ENCODE measurements around the gene DDX41. TPM values are rescaled to one million over a fixed set of nuclear protein-coding genes. Genes with fewer than 3 reads are reported as not detected.
"Not testable (repeated sequence)": the region's sequence is repeated elsewhere in the genome, so short reads cannot be mapped to it uniquely, and the experiment has no call there.

The DDX41 gene
- total RNA-seq, 1 donor from 2014 or later: 30.1 TPM

DNA sequence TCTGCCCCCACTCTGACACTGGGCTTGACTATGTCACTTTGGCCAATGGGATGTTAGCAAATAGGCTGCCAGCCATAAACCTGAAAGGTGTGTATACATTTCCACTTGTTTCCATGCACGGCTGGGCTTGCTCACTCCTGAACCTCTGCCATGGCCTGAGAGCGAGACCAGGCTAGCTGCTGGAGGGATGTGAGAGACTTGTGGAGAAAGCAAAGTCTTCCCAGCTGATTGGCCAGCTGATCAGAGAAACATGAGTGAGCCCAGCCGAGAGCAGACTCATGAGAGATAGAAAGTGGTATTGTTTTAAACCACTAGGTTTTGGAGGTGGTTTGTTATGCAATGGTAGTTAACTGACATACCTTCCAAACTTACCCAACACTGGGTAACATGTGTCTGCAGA is 23.7 kb upstream of the DDX41 start:
- no peak for DNase-seq (ENCODE audit: missing footprints)
- intact Hi-C loops (cut with DNase I): no loop called here
- no peak for ATAC-seq

DNA sequence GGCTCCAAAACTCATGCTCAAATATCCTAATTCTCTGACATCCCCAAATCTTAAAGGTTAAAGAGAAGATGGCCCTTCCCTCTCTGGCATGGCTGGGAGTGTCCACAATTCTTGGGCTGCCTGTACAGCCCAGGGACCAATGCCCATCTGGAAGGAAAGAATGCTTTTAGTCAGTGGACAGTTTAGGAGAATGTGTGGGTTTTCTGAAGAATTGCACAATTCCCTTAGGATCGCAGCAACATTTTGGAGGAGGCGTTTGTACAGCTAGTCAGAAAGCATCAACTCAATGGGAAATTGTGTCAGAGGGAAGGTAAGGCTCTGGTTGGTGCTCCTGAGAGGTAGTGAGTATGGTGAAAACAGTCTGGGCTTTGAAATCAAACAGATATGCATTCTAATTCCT is 22.6 kb upstream of the DDX41 start:
- intact Hi-C loops (cut with DNase I): no loop called here
- no peak for DNase-seq (ENCODE audit: missing footprints)

GRCh38 chr5:177538876-177539275 is 22.1 kb upstream of the DDX41 start:
- no peak for DNase-seq (ENCODE audit: missing footprints)
- peak; percentile 20 for ATAC-seq
- intact Hi-C loops (cut with DNase I): no loop called here

More for the DNA sequence above, 22.6 kb upstream of the DDX41 start:
- peak; percentile 48 for ATAC-seq

GRCh38 chr5:177537389-177538361 is 20.9 kb upstream of the DDX41 start:
- DNase-seq (ENCODE audit: missing footprints): no peak
- intact Hi-C loops (cut with DNase I): no loop called here
- ATAC-seq: peak; percentile 80

DNA sequence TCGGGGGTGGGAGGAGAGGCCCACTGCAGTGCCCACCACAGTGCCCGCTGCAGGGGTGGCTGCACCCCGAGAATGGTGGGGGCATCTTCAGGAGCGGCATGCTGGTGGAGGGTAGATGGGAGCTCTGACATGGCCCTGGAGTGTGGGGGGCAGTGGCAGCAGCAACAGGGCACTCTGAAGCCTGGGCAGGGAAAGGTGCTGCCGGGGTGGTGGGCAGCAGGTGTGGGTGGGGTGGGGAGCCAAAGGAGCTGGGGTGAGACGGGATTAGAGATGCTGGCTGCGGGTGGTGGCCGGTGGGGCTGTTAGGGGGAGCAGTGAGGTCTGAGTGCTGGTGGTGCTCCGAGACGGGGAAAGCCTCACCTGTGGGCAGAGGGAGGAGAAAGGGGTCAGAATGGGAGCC is 19.6 kb upstream of the DDX41 start:
- ATAC-seq: no peak
- intact Hi-C loops (cut with DNase I): no loop called here
- DNase-seq (ENCODE audit: missing footprints): no peak

DNA sequence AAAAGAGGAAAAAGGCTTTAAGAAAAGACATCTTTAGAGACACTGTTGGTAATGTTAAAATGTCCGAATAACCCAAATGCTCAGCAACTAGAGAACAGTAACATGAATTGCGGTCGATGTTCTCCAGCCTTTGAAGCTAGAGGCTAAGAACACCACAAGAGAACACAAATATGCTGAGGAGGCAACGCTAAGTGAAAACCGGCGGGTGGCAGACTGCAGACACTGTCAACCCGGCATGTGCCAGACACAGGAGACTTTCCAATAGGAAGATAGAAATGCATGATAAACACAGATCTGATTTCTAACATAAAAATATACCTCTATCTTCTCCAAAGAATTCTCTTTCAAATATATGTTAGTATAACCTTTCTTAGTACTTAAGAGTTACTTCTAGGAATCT is 18.4 kb upstream of the DDX41 start:
- ATAC-seq: no peak
- intact Hi-C loops (cut with DNase I): no loop called here
- DNase-seq (ENCODE audit: missing footprints): no peak

DNA sequence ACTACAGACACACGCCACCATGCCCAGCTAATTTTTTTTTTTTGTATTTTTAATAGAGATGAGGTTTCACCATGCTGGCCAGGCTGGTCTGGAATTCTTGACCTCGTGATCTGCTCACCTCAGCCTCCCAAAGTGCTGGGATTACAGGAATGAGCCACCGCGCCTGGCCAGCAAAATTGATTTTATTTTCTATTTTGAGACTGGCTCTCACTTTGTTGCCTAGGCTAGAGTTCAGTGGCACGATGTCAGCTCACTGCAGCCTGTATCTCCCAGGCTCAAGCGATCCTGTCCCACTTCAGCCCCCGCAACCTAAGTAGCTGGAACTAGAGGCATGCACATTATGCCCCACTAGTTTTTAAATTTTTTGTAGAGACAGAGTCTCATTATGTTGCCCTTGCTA is 17.7 kb upstream of the DDX41 start:
- ATAC-seq; DNase-seq (ENCODE audit: missing footprints); intact Hi-C loops (cut with DNase I): not testable (repeated sequence)

DNA sequence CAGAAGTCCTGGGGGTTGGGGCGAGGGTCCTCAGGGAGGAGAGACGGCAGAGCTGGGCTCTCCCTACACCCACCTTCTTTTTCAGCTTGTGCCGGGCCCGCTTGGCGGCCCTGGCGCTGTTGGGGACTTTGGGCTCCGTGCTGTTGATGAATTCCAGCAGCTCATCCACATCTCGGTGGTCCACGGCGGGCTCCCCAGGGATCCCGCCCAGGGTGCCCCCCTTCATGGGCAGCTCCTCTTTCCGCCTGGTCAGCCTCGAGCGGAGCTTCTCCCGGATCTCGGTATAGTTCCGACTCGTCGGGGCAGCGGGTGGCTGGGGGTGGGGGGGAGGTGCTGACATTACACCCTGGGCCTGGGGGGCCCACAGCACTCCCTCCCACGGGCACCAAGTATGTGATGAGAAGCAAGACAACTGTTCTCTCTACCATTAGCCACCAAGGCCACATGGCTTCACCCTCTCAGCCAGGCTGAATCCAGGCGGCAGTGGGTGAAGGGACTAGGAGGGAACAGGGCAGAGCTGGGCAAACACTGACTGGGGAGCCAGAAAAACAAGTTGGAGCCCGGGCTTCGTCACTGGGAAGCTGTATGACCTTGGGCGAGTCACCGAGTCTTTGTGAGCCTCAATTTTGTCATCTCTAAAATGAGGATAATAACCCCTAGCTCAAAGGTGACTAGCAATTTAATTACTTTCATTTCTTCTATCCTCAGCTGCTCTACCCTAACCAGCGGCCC is 14.6 kb upstream of the DDX41 start:
- DNase-seq (ENCODE audit: missing footprints) (peak; percentile 46), ATAC-seq (no peak)
- intact Hi-C loops (cut with DNase I): no loop called here

GRCh38 chr5:177530638-177531037 is 13.9 kb upstream of the DDX41 start:
- intact Hi-C loops (cut with DNase I): no loop called here

DNA sequence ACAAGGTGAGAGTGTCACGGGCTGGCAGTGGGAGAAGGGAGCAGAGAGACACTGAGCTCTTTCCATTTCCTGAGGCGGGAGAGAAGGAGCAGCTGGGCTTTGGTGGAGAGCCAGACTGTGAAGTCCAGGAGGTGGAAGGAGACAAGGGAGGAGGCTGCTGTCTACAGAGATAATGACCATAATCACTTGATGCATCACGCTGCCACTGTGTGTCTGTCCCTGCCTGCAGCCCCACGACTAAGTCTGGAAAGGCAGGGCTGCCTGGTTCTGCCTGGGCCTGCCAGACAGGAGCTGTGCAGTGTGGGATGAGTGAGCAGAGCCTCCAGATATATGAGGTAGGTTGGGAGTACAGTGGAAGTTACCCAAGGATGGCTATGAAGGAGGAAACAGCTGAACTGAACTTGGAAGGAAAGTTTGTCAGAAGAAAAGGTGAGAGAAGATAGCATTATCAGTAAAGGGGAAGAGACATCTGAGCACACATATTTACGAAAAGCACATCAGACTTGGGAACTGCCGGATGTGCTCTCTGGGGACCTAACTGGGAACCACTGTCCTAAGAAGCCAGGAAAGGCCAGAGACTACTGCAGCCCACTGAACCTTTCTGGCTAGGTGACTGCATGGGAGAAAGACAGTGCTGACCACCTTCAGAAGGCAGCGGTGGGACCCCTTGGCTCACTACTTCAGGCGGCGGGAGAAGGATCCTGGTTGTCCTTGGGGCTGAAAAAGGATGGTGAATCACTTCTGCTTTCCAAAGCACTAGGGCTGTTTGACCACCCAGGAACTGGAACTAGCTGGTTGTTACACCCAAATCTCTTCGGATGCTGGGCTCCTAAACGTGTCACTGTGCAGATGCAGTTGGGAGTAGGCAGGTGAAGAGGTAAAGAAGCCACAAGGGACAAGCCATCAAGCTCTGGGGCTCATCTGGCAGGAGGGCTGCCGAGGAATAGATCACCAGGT is 12.8 kb upstream of the DDX41 start:
- DNase-seq (ENCODE audit: missing footprints) (no peak), ATAC-seq (no peak)
- intact Hi-C loops (cut with DNase I): no loop called here

More at GRCh38 chr5:177530638-177531037, 13.9 kb upstream of the DDX41 start:
- ATAC-seq: peak; percentile 38
- peak; percentile 31 for DNase-seq (ENCODE audit: missing footprints)

DNA sequence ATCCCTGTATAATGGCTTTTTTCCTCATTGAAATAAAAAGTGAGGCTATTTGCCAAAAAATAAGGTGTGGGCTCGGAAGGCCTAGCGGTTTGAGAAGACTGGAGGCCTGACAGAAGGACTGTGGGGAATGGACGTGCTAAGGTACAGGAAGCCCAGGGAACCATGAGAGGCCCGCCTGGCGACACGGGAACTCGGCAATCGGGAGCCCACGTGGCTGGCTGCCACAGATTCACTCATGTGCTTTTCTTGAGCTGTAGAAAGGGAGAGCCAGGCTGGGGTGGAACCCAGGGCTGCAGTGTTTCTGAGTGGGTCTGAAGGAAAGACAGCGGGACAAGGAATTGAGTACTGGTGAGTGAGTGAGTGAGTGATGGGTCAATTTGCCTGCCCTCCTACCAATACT is 11.9 kb upstream of the DDX41 start:
- intact Hi-C loops (cut with DNase I): no loop called here
- ATAC-seq (no peak), DNase-seq (ENCODE audit: missing footprints) (peak; percentile 27)

DNA sequence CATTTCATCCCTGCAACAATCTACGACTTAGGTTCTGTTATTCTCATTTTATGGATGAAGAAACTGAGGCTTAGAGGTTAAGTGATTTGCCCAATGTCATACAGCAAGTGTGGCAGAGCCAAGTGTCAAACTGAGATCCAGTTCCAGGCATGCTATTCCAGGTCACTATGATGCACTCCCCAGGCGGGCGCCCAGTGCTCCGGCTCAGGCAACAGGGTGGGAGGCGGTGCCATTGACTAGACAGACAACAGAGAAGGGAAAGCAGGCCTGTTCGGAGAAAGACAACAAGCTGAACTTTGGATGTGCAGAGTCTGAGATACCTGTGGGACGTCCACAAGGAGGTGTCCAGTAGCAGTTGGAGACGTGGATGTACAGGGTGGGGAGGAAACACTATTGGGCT is 10.8 kb upstream of the DDX41 start:
- intact Hi-C loops (cut with DNase I): no loop called here
- DNase-seq (ENCODE audit: missing footprints): no peak

DNA sequence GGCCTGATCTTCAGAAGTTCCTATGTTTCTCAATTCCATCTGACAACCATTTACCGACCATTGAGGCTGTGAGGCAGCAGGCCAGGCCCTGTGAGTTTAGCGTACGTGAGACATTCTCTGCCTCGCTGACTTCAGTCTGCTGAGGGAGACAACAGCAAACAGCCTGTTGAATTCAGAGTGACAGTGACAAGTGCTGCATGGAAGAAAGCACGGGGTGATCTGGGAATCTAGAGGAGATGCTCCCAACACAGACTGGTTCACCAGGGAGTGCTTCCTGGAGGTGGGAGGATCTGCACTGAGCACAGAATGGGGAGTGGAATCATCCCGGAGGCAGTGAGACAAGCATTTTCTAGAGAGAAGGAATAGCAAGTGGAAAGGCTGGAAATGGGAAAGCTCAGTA is 10.0 kb upstream of the DDX41 start:
- intact Hi-C loops (cut with DNase I): no loop called here
- no peak for DNase-seq (ENCODE audit: missing footprints)
- ATAC-seq: no peak

More for the DNA sequence above, 10.8 kb upstream of the DDX41 start:
- ATAC-seq: no peak

DNA sequence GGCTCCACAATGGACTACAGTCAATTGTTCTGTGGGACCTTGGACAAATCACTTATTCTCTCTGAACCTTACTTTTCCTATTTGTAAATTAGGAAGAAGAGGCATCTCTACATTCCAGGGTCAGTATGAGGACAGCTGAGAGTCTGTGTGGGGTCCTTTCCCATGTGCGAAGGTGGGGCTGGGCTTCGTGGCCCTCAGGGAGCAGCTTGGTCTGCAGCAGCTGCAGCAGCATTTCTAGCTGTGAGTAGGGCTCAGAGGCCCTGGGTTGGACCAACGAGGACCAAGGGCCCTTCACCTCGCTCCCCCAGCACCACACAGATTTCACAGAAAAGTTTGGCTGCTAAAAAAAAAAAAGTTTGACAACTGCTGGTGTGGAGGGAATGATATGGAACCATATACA is 9.4 kb upstream of the DDX41 start:
- DNase-seq (ENCODE audit: missing footprints) (no peak), ATAC-seq (no peak)
- intact Hi-C loops (cut with DNase I): no loop called here

DNA sequence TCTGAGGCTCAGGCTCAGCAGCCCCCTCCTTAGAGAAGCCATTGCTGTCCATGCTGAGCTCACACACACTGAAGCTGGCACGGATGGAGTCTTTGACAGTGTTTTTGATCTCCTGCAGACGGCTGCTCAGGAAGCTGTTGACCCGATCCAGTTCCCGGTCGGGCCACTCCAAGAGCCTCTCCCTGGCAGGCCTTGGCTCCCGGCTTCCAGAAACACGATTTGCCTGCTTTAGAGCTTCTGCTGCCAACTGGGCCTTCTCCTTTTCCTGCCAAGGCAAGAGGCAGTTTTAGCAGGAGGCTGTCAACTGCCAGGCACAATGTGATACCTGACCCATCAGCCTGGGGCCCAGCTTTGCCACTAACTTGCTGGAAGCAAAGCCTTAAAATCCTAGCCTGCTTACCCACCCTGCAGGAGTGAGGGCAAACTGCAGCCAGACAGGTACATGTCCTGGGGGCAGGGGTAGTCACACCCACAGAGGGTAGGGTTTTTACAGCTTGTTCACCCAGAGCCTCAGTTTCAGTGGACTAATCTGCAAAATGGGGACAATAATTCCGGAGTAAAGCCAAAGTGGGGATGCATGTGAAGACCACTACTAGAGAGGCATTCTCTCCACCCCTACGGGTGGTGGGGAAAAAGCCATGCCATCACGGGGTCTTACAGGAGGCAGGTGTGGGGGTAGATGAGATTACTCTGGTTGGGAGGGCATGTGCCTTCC is 8.3 kb upstream of the DDX41 start:
- DNase-seq (ENCODE audit: missing footprints): no peak
- intact Hi-C loops (cut with DNase I): no loop called here
- peak; percentile 64 for ATAC-seq

- intact Hi-C loops (cut with DNase I): no loop called here
- no peak for DNase-seq (ENCODE audit: missing footprints)
- ATAC-seq: peak; percentile 3
Measured at GRCh38 chr5:177524539-177524900, 7.8 kb upstream of the DDX41 start.

GRCh38 chr5:177523711-177524538 is 7.2 kb upstream of the DDX41 start:
- DNase-seq (ENCODE audit: missing footprints) (no peak), ATAC-seq (no peak)
- intact Hi-C loops (cut with DNase I): no loop called here
